NB4 (cell line): Measurements from ENCODE around the gene CADPS.

Experiments
- DNase-seq: peaks from one replicate; pipeline ENCODE4 v3.0.0; 2010; ENCODE audit warnings: low read depth
- H3K4me3 ChIP-seq: one replicate; pipeline ENCODE4 v1.5.1; 2011; ENCODE audit warnings: mild to moderate bottlenecking, low read depth, low read length, moderate library complexity
- CTCF ChIP-seq: IDR thresholded peaks from one replicate; pipeline ENCODE4 v1.5.1; 2012; ENCODE audit warnings: low read depth, low read length
- MAX ChIP-seq: IDR thresholded peaks from 2 replicates; pipeline ENCODE4 v1.6.1; 2011; ENCODE audit warnings: low read depth, low read length
- MYC ChIP-seq: IDR thresholded peaks from 2 replicates; pipeline ENCODE4 v1.6.1; 2011; ENCODE audit warnings: low read depth, low read length
- POLR2A ChIP-seq: IDR thresholded peaks from 2 replicates; pipeline ENCODE4 v1.6.1; 2011; ENCODE audit warnings: mild to moderate bottlenecking; ENCODE audit not compliant: insufficient read length; ENCODE audit errors: extremely low read depth

The CADPS gene

GRCh38 chr3:62493109-62493801, 382.0 kb downstream of the CADPS start:
- no peak for TF ChIP-seq MYC
- peak; percentile 20 for TF ChIP-seq CTCF
- TF ChIP-seq MAX: no peak
- no peak overlapping the region for H3K4me3 ChIP-seq
- DNase-seq: peak; percentile 4

DNA sequence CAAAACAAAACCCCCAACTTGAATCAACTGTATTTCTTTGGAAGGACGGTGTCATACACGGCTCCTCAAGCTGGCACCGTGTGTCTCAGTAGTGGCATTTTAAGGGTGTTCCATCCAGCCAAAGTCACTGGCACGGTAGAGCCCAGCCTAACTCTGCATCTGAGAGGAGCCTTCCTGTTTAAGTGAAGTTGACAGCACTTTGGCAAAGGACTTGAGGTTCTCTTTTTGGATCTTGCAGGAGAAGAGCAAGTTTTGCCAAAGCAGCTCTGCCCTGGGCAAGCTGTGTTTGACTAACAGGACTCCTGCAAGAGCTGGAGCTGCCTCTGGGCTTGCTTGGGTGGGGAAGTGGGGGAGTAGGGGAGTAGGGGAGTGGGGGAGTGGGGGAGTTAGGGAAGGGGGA, 392.3 kb downstream of the CADPS start:
- no peak overlapping the region for H3K4me3 ChIP-seq
- TF ChIP-seq POLR2A (no peak), MYC (no peak), MAX (no peak), CTCF (no peak)
- no peak for DNase-seq

GRCh38 chr3:62481962-62482361, 393.3 kb downstream of the CADPS start:
- TF ChIP-seq MYC: no peak
- no peak for TF ChIP-seq POLR2A
- no peak for TF ChIP-seq CTCF
- TF ChIP-seq MAX: no peak
- no peak overlapping the region for H3K4me3 ChIP-seq
- no peak for DNase-seq

GRCh38 chr3:62480056-62480455, 395.2 kb downstream of the CADPS start:
- TF ChIP-seq MAX: no peak
- TF ChIP-seq POLR2A: no peak
- H3K4me3 ChIP-seq: no peak overlapping the region
- DNase-seq: no peak

- DNase-seq: no peak
- H3K4me3 ChIP-seq: no peak overlapping the region
- TF ChIP-seq MAX (no peak), POLR2A (no peak), MYC (no peak), CTCF (no peak)
Measured at GRCh38 chr3:62479326-62479725, 395.9 kb downstream of the CADPS start.

GRCh38 chr3:62475306-62475705, 399.9 kb downstream of the CADPS start:
- no peak overlapping the region for H3K4me3 ChIP-seq
- TF ChIP-seq CTCF: no peak
- TF ChIP-seq POLR2A: no peak
- no peak for TF ChIP-seq MAX
- TF ChIP-seq MYC: no peak
- no peak for DNase-seq
